Prostate gland (tissue), 2 donors: ENCODE measurements around the gene HLA-DOB. TPM values are rescaled to one million over a fixed set of nuclear protein-coding genes. Genes with fewer than 3 reads are reported as not detected.

ENCODE experiments used
- DNase-seq: peaks from one replicate; pipeline ENCODE4 v3.0.0-alpha.2; 2019; ENCODE audit warnings: low spot score
- H3K27ac ChIP-seq, 2 donors: fragments of 200-600 bp; sonication (generic); 2 replicates each; pipeline ENCODE4 v1.5.1; 2017 to 2019
- H3K27me3 ChIP-seq: fragments of 200-600 bp; sonication (generic); replicated peaks from 2 replicates; pipeline ENCODE4 v1.5.1; 2019; ENCODE audit not compliant: insufficient read depth
- H3K36me3 ChIP-seq, 2 donors: fragments of 200-600 bp; sonication (generic); 1 replicate in 1 of 2; 2 replicates in 1 of 2; pipeline versions ENCODE4 v1.5.1 to v1.8.1; 2017 to 2019
- H3K4me1 ChIP-seq: fragments of 200-600 bp; sonication (generic); replicated peaks from 2 replicates; pipeline ENCODE4 v1.5.1; 2019
- H3K4me3 ChIP-seq, 2 donors: fragments of 200-600 bp; sonication (generic); 2 replicates each; pipeline ENCODE4 v1.5.1; 2017 to 2019
- H3K9me3 ChIP-seq: fragments of 200-600 bp; sonication (generic); 2 replicates; pipeline ENCODE4 v1.5.1; 2017
- CTCF ChIP-seq, 4 experiments: fragments of 200-600 bp in 2 of 4; fragments of 450-650 bp in 2 of 4; sonication (generic) in 2 of 4; IDR thresholded peaks; 1 replicate in 3 of 4; 2 replicates in 1 of 4; pipeline ENCODE4 v1.5.1; 2016 to 2019; ENCODE audit warnings: antibody characterized with exemption in 4 of 4, mild to moderate bottlenecking in 2 of 4, moderate library complexity in 2 of 4
- POLR2A ChIP-seq: fragments of 450-650 bp; IDR thresholded peaks from one replicate; pipeline ENCODE4 v1.6.1; 2016; ENCODE audit warnings: antibody characterized with exemption, mild to moderate bottlenecking
- POLR2AphosphoS5 ChIP-seq: sonication (generic); formaldehyde crosslinking; IDR thresholded peaks from one replicate; pipeline ENCODE4 v1.6.1; 2017; ENCODE audit warnings: antibody characterized with exemption
- WGBS: methylation state at CpG from one replicate; pipeline ENCODE4 v1.1.5; 2018; 5-methylcytosine and 5-hydroxymethylcytosine counted together
- intact Hi-C: fragments of 100-400 bp; cut with DNase I; formaldehyde crosslinking; loops from one replicate; pipeline ENCODE4 v1.14.2; 2022
- total RNA-seq, 2 donors: library from RNA; depleted of rRNA; stranded (reverse); fragments of >200 nt; gene quantifications; one replicate each; pipeline ENCODE4 v1.1.0, GENCODE V29; 2016

Gene HLA-DOB
- under 1 TPM in 1 of 2 donors, not detected in 1; 0.41 TPM for total RNA-seq

- Histone ChIP-seq H3K36me3 (no peaks in the 10 kb centered on the region), H3K9me3 (no peaks in the 10 kb centered on the region), H3K27ac (no peak within 1 kb of the TSS), H3K27me3 (no peaks in the 10 kb centered on the region), H3K4me1 (no peaks in the 10 kb centered on the region), H3K4me3 (no peak within 1 kb of the TSS)
- no peak for TF ChIP-seq POLR2A
- TF ChIP-seq CTCF (IDR thresholded peaks at IDR 0.05) = no peak
- DNase-seq = no peak
- intact Hi-C loops = no loop called here
- WGBS = 32% methylated on average over 3 of the region's 3 CpGs
Observed at GRCh38 chr6:32816746-32817204, at the start of gene HLA-DOB. Gene HLA-DOB (minus strand): TSS chr6:32817002. CDS start chr6:32816951, 51 bp downstream.

DNA sequence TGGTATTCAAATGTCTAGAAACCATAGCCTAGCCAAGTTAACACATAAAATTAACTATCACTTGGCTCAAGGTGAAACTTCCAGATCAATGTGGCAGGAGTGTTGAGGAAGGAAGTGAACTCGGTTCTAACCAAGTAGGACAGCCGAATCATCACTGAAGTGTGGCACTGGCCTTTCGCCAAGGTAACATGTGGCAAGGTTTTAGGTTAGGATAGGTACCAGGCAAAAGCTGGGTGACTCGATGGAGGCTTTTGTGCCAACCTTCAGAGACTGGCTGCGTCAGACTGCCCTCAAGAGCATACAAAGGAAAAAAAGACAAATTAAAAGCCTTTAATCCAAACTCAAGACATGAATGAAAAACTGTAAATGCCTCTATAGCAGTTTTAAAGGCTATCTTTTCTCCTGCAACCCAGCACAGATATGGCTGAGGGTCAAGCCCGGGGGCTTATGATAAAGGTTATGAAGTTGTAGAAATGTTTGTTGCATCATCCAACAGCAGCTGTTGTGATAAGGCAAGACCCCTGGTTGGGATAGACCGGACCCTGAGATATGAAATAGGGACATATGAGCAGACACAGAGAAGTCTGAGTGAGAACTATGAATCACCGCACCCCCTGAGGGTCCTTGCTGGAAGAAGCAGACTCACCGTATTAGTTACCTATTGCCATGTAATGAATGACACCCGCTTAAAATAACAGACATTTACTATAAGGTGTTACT lies 49.1 kb upstream of the HLA-DOB start:
- Histone ChIP-seq H3K27me3 (no peaks in the 10 kb centered on the region), H3K27ac (no peak overlapping the region), H3K4me3 (no peak overlapping the region), H3K36me3 (no peaks in the 10 kb centered on the region), H3K9me3 (no peaks in the 10 kb centered on the region), H3K4me1 (no peaks in the 10 kb centered on the region)
- no peak for DNase-seq
- WGBS = 71% methylated on average over 10 of the region's 10 CpGs
- intact Hi-C loops = loop anchor here (5.0 to 10.0 kb wide), 2 partner anchors 39 to 451 kb away; no protein-coding TSS in a partner anchor
- TF ChIP-seq POLR2AphosphoS5 = no peak
- no peak for TF ChIP-seq CTCF (IDR thresholded peaks at IDR 0.05)
- no peak for TF ChIP-seq POLR2A

DNA sequence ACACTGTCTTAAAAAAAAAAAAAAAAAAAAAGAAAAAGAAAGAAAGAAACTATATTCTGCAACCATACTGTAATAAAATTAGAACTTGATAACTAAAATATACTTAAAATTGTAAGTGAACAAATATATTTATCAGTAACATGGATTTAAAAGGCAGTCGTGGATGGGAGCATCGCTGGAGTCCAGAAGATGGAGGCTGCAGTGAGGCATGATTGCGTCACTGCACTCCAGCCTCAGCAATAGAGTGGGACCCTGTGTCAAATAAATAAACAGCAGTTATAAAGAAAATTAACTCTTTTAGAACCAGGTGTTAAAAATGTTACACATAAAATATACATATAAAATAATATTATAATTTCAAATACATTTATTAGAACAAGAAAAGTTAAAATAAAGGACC lies 45.9 kb upstream of the HLA-DOB start:
- Histone ChIP-seq H3K27me3 (no peaks in the 10 kb centered on the region), H3K36me3 (no peaks in the 10 kb centered on the region), H3K4me1 (no peaks in the 10 kb centered on the region), H3K27ac (no peak overlapping the region), H3K4me3 (no peak overlapping the region), H3K9me3 (no peaks in the 10 kb centered on the region)
- WGBS = 79% methylated on average over 3 of the region's 3 CpGs
- TF ChIP-seq POLR2A (no peak), POLR2AphosphoS5 (no peak), CTCF (IDR thresholded peaks at IDR 0.05) (no peak)
- DNase-seq = no peak
- intact Hi-C loops = loop anchor here (10.0 kb wide), 1 partner anchor 448 kb away; no protein-coding TSS in a partner anchor

DNA sequence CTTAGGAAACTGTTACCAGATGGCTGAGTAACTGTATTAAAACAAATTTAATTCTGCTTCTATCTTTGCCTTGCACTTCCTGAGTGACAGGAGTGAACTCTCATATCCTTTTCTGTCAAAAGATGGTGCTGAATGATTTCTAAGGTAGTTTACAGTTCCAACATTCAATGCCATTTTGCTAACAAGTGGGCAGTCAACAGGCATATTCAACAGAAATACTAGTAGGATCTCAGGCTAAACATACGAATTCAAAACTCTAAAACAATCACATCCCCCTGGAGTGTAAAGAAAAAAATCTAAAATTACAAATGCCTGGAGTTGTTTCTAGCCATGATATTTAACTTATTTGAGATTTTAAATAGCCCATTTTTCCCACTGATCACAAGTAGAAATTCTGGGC lies 43.9 kb upstream of the HLA-DOB start:
- no peak for TF ChIP-seq CTCF (IDR thresholded peaks at IDR 0.05)
- TF ChIP-seq POLR2AphosphoS5 = no peak
- TF ChIP-seq POLR2A = no peak
- intact Hi-C loops = loop anchor here (10.0 kb wide), 1 partner anchor 446 kb away; no protein-coding TSS in a partner anchor

GRCh38 chr6:32858194-32858593 lies 41.4 kb upstream of the HLA-DOB start:
- H3K4me1 ChIP-seq = peaks cover 3% of the 10 kb centered on the region
- H3K27me3 ChIP-seq = no peaks in the 10 kb centered on the region
- no peaks in the 10 kb centered on the region for H3K36me3 ChIP-seq
- TF ChIP-seq POLR2A (no peak), POLR2AphosphoS5 (no peak), CTCF (IDR thresholded peaks at IDR 0.05) (no peak)
- no peak overlapping the region for H3K27ac ChIP-seq
- no peak for DNase-seq
- H3K9me3 ChIP-seq = no peaks in the 10 kb centered on the region
- no peak overlapping the region for H3K4me3 ChIP-seq
- intact Hi-C loops = no loop called here
- WGBS = 82% methylated on average over 5 of the region's 5 CpGs

More for the DNA sequence above, 43.9 kb upstream of the HLA-DOB start:
- H3K9me3 ChIP-seq = no peaks in the 10 kb centered on the region
- no peaks in the 10 kb centered on the region for H3K27me3 ChIP-seq
- no peaks in the 10 kb centered on the region for H3K36me3 ChIP-seq
- H3K4me1 ChIP-seq = no peaks in the 10 kb centered on the region
- no peak overlapping the region for H3K4me3 ChIP-seq
- 91% methylated on average over 1 of the region's 1 CpG for WGBS
- no peak for DNase-seq
- peak overlapping the region in 1 of 2 donors; percentile 9 for H3K27ac ChIP-seq
